ENCODE results near the gene FARS2. TPM values are rescaled to one million over a fixed set of nuclear protein-coding genes. Genes with fewer than 3 reads are reported as not detected.

FARS2 gene
- total and polyA plus RNA-seq, 2 of the 13 experiments (the other 11 are each of a cell fraction or from before 2014, with no cell fraction given), result 15.4 to 26.0 TPM

DNA sequence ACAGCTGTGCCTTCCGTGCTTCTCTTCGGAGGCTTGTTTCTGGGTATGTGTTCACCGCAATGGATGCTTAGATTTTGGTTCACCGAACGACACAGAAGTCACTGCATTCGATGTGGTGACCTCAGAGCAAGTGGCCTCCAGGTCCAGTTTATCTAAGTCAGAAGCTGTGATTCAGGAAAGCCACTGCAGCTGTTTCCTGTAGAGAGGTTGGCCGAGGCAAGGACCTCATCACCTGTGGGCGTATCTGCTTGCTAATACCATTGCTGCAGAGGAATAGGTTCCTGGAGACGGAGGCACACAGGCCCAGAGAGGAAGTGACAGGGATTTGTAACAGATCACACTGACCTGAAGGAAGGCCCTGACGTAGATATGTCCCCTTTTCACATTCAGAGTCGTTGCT lies 82.7 kb downstream of the FARS2 start:
- TF ChIP-seq, protein P1, sequence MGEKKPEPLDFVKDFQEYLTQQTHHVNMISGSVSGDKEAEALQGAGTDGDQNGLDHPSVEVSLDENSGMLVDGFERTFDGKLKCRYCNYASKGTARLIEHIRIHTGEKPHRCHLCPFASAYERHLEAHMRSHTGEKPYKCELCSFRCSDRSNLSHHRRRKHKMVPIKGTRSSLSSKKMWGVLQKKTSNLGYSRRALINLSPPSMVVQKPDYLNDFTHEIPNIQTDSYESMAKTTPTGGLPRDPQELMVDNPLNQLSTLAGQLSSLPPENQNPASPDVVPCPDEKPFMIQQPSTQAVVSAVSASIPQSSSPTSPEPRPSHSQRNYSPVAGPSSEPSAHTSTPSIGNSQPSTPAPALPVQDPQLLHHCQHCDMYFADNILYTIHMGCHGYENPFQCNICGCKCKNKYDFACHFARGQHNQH (CRISPR knock-in tag; IDR thresholded peaks at IDR 0.05), result no peak
- TF ChIP-seq MBNL3 (CRISPR knock-in tag; conservative IDR thresholded peaks at IDR 0.05) (no peak), SCMH1 (CRISPR knock-in tag; IDR thresholded peaks at IDR 0.05; ENCODE audit: borderline replicate concordance) (no peak), PRPF4 (IDR thresholded peaks at IDR 0.05; ENCODE audit: low read depth, low read length, poor library complexity, severe bottlenecking) (no peak), PHF8 (CRISPR knock-in tag; IDR thresholded peaks at IDR 0.05) (no peak), RARA (CRISPR knock-in tag; IDR thresholded peaks at IDR 0.05) (no peak), HOXD1 (CRISPR knock-in tag; IDR thresholded peaks at IDR 0.05) (no peak), HNRNPH1 (optimal IDR thresholded peaks at IDR 0.05; ENCODE audit: low read depth, low read length) (no peak), ZBTB7B (CRISPR knock-in tag; IDR thresholded peaks at IDR 0.05) (no peak), MXI1 (IDR thresholded peaks at IDR 0.05; ENCODE audit: borderline replicate concordance, low read depth, low read length) (no peak), CAMTA2 (CRISPR knock-in tag; IDR thresholded peaks at IDR 0.05; ENCODE audit: borderline replicate concordance) (no peak)
- TF ChIP-seq, protein P2, sequence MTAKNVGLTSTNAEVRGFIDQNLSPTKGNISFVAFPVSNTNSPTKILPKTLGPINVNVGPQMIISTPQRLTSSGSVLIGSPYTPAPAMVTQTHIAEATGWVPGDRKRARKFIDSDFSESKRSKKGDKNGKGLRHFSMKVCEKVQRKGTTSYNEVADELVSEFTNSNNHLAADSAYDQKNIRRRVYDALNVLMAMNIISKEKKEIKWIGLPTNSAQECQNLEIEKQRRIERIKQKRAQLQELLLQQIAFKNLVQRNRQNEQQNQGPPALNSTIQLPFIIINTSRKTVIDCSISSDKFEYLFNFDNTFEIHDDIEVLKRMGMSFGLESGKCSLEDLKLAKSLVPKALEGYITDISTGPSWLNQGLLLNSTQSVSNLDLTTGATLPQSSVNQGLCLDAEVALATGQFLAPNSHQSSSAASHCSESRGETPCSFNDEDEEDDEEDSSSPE (CRISPR knock-in tag; IDR thresholded peaks at IDR 0.05), result no peak
- TF ChIP-seq, protein P3, sequence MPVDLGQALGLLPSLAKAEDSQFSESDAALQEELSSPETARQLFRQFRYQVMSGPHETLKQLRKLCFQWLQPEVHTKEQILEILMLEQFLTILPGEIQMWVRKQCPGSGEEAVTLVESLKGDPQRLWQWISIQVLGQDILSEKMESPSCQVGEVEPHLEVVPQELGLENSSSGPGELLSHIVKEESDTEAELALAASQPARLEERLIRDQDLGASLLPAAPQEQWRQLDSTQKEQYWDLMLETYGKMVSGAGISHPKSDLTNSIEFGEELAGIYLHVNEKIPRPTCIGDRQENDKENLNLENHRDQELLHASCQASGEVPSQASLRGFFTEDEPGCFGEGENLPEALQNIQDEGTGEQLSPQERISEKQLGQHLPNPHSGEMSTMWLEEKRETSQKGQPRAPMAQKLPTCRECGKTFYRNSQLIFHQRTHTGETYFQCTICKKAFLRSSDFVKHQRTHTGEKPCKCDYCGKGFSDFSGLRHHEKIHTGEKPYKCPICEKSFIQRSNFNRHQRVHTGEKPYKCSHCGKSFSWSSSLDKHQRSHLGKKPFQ (CRISPR knock-in tag; IDR thresholded peaks at IDR 0.05; ENCODE audit: insufficient replicate concordance), result no peak
- FAIRE-seq, result no peak
- in situ Hi-C loops (cut with HindIII; ENCODE audit: extremely low pct_ligation_motif_present, low pct_unique_long_range_greater_than_20kb), result no loop called here
- H2AFZ ChIP-seq (ENCODE audit: low read length), result no peak overlapping the region
- H3K4me1 ChIP-seq (ENCODE audit: insufficient read depth, low read length), result no peaks in the 10 kb centered on the region
- no peaks in the 10 kb centered on the region for H3K79me2 ChIP-seq (ENCODE audit: insufficient read depth, low read length)
- 91% methylated on average over 11 of the region's 11 CpGs for whole genome bisulfite sequencing (ENCODE audit: low lambda C conversion rate)
- intact Hi-C loops (cut with micrococcal nuclease; ENCODE audit: unreplicated experiment), result no loop called here
- no peak overlapping the region for H3K4me3 ChIP-seq (replicated peaks in 1 of 3; ENCODE audit: insufficient read depth in 1 of 3, low read depth in 2 of 3, low read length in 3 of 3)
- no peaks in the 10 kb centered on the region for H3K36me3 ChIP-seq (replicated peaks in 1 of 2; ENCODE audit: control insufficient read depth in 1 of 2, insufficient read depth in 2 of 2, low read length in 2 of 2)
- no TSS peak for BruUV-seq (replicated peaks)
- no peaks in the 10 kb centered on the region for H4K20me1 ChIP-seq (ENCODE audit: insufficient read depth, low read length)
- no peak overlapping the region for H3K9ac ChIP-seq (ENCODE audit: insufficient read depth, low read depth, low read length)
- no peak for DNase-seq (ENCODE audit: low spot score)
- ChIA-PET POLR2A (no interaction called here), CTCF (ENCODE audit: low intra/inter-chr PET ratio, low total read pairs) (no interaction called here)
- no peak overlapping the region for H3K27ac ChIP-seq (ENCODE audit: extremely low read length, insufficient read depth, low read length)
- no peak overlapping the region for H3K4me2 ChIP-seq (ENCODE audit: low read depth, low read length)
- ATAC-seq, result no peak
- H3K27me3 ChIP-seq (ENCODE audit: control insufficient read depth in 1 of 2, insufficient read depth in 2 of 2, low read length in 2 of 2), result no peaks in the 10 kb centered on the region
- peaks cover 4% of the 10 kb centered on the region; the same call in 1 of the 2 replicates for H3K9me3 ChIP-seq (ENCODE audit: low read length)

Data from HepG2 (cell line).